Activated CD8-positive, alpha-beta T cell treated with anti-CD3 and anti-CD28 coated beads for 36 hours (primary cell): ENCODE results near the gene DPH1. TPM values are rescaled to one million over a fixed set of nuclear protein-coding genes. Genes with fewer than 3 reads are reported as not detected.

Source experiments
- ATAC-seq: fragments of 200-7000 bp; cut with Tn5 transposase; one replicate; pipeline ENCODE4 v1.10.0; 2021; ENCODE audit warnings: mild to moderate bottlenecking, moderate library complexity
- CTCF ChIA-PET: fragments of 350-600 bp; sonication (Branson Sonifier 250); formaldehyde crosslinking; loops from one replicate; lab custom pipeline; 2021; ENCODE audit warnings: antibody characterized with exemption; lab: Charles Lee
- POLR2A ChIA-PET: fragments of 350-600 bp; sonication (Branson Sonifier 250); formaldehyde crosslinking; loops from one replicate; lab custom pipeline; 2021; ENCODE audit warnings: antibody characterized with exemption; lab: Charles Lee
- DNase-seq: peaks from one replicate; pipeline ENCODE4 v3.0.0-alpha.2; 2020
- H3K27ac Mint-ChIP-seq: one replicate; pipeline ENCODE4 v1.8.0; 2021; ENCODE audit warnings: mild to moderate bottlenecking, mixed read lengths
- H3K27me3 Mint-ChIP-seq: one replicate; pipeline ENCODE4 v1.8.0; 2021; ENCODE audit warnings: mixed read lengths
- H3K36me3 Mint-ChIP-seq: one replicate; pipeline ENCODE4 v1.8.0; 2021; ENCODE audit warnings: low read depth, mixed read lengths
- H3K4me1 Mint-ChIP-seq: one replicate; pipeline ENCODE4 v1.8.0; 2021; ENCODE audit warnings: low read depth, mixed read lengths
- H3K4me3 Mint-ChIP-seq: one replicate; pipeline ENCODE4 v1.8.0; 2021; ENCODE audit warnings: mild to moderate bottlenecking, moderate library complexity, mixed read lengths
- H3K9me3 Mint-ChIP-seq: one replicate; pipeline ENCODE4 v1.8.0; 2021; ENCODE audit warnings: mixed read lengths
- CTCF ChIP-seq: fragments of 200-600 bp; IDR thresholded peaks from one replicate; pipeline ENCODE4 v1.8.0; 2022; ENCODE audit warnings: antibody characterized with exemption, mild to moderate bottlenecking
- intact Hi-C: fragments of 100-400 bp; cut with micrococcal nuclease; formaldehyde crosslinking; loops from one replicate; pipeline ENCODE4 v1.10.0; 2022
- total RNA-seq, 2 experiments: library from RNA; stranded (reverse); gene quantifications; one replicate each; pipeline ENCODE4 v1.2.3, GENCODE V29; 2021

Gene DPH1
- total RNA-seq, 2 experiments from 2014 or later, result 27.8 to 32.5 TPM

DNA sequence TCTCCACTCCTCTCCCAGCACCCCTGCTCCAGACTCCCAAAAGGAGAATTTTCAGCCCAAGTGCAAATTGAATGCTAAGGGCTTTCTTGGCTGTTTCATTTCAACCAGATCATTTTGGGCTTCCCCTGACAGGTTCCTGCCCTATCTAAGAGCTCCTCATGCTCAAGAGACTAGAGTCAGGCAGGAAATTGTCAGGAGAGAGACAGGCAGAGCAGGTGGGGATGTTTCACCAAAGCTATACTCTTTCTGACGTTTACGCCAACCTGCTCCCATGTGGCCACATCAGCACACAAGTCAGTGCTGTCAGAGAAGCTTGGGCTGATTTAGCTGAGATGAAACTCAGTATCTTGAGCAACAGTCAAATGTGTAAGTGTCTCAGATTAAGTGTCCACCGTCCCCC is 56.4 kb downstream of the DPH1 start:
- ChIA-PET CTCF (interaction anchor here (1.5 to 6.8 kb wide), 3 partner anchors 12 to 158 kb away, joined by 3 to 74 read pairs (median 6); partner anchors contain the start of gene HIC1), POLR2A (interaction anchor here (1.1 to 2.7 kb wide), 7 partner anchors 10 to 178 kb away, joined by 3 to 11 read pairs (median 4); no protein-coding TSS in a partner anchor)
- Mint-ChIP-seq H3K4me1 (peaks cover 78% of the 10 kb centered on the region), H3K36me3 (peaks cover 54% of the 10 kb centered on the region), H3K27me3 (no peaks in the 10 kb centered on the region), H3K4me3 (no peak overlapping the region), H3K27ac (peak overlapping the region; percentile 58), H3K9me3 (no peaks in the 10 kb centered on the region)
- intact Hi-C loops, result loop anchor here (2.0 to 5.0 kb wide), 2 partner anchors 16 to 181 kb away; no protein-coding TSS in a partner anchor
- ATAC-seq (no peak), DNase-seq (no peak)
- TF ChIP-seq CTCF, result no peak

GRCh38 chr17:2087597-2088211 is 57.8 kb downstream of the DPH1 start:
- H3K36me3 Mint-ChIP-seq, result peaks cover 44% of the 10 kb centered on the region
- POLR2A ChIA-PET, result interaction anchor here (0.5 to 2.9 kb wide), 12 partner anchors 12 to 506 kb away, joined by 3 to 14 read pairs (median 4); partner anchors contain the start of gene PAFAH1B1
- peak; percentile 59 for ATAC-seq

DNA sequence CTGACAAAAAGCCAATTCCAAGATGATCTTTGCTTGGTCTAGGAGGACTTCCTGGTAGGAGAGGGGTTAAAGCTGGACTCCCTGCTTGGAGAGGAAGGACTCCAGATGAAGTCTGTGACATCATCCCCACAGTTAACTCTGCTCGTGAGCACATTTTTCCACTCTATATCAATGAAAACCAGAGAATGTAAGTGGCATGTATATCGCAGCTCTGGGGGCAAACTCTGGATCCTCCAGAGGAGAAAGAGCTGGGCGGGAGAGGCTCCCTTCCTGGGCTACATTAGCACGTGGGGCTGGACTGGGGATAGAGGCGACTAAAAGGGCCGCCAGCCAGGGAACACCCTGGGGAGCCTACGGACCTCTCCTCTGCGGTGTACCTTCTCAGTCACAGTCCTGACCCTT is 59.1 kb downstream of the DPH1 start:
- ChIA-PET POLR2A (interaction anchor here (0.7 to 2.9 kb wide), 9 partner anchors 12 to 55 kb away, joined by 3 to 14 read pairs (median 4); partner anchors contain the start of gene HIC1), CTCF (interaction anchor here (0.8 to 6.8 kb wide), 9 partner anchors 12 to 194 kb away, joined by 3 to 74 read pairs (median 4); partner anchors contain the start of gene HIC1)
- peaks cover 70% of the 10 kb centered on the region for H3K4me1 Mint-ChIP-seq
- ATAC-seq (peak; percentile 14), DNase-seq (peak; percentile 24)
- H3K36me3 Mint-ChIP-seq, result peaks cover 38% of the 10 kb centered on the region
- peak overlapping the region; percentile 85 for H3K27ac Mint-ChIP-seq
- intact Hi-C loops, result loop anchor here (5.0 kb wide), 1 partner anchor 178 kb away; no protein-coding TSS in a partner anchor
- H3K9me3 Mint-ChIP-seq, result no peaks in the 10 kb centered on the region
- peak overlapping the region; percentile 77 for H3K4me3 Mint-ChIP-seq
- no peak for TF ChIP-seq CTCF
- H3K27me3 Mint-ChIP-seq, result no peaks in the 10 kb centered on the region

More at GRCh38 chr17:2087597-2088211, 57.8 kb downstream of the DPH1 start:
- no peak for TF ChIP-seq CTCF
- intact Hi-C loops, result loop anchor here (2.0 to 5.0 kb wide), 2 partner anchors 17 to 180 kb away; no protein-coding TSS in a partner anchor
- Mint-ChIP-seq H3K4me1 (peaks cover 74% of the 10 kb centered on the region), H3K27me3 (no peaks in the 10 kb centered on the region), H3K27ac (peak overlapping the region; percentile 58), H3K9me3 (no peaks in the 10 kb centered on the region), H3K4me3 (no peak overlapping the region)
- CTCF ChIA-PET, result interaction anchor here (0.8 to 6.8 kb wide), 9 partner anchors 11 to 329 kb away, joined by 3 to 74 read pairs (median 3); partner anchors contain the start of gene HIC1
- DNase-seq, result peak; percentile 87

DNA sequence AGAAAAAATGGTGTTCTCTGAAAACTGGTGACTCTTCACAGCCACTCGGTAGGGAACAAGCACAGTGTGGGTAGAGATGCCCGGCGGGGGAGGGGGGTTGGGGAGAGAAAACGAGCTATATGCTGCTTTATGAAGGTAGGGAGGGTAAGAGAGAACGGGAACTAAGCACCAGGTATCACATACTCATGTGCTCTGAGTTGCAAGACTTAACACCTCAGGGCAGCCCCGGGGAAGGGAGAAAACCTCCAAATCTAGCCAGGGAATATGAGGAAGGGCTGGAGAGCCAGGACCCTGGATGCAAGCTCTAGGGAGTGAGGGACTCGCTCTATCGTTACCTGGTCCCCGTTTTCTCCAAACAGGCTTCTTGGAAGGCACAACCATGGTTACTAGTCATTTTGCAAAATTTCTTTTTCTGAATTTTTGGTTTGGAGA is 60.3 kb downstream of the DPH1 start:
- DNase-seq, result peak; percentile 30
- H3K9me3 Mint-ChIP-seq, result no peaks in the 10 kb centered on the region
- peak overlapping the region; percentile 40 for H3K27ac Mint-ChIP-seq
- H3K4me1 Mint-ChIP-seq, result peaks cover 63% of the 10 kb centered on the region
- no peak for ATAC-seq
- ChIA-PET POLR2A (interaction anchor here (0.9 to 2.7 kb wide), 6 partner anchors 11 to 35 kb away, joined by 4 to 10 read pairs (median 5); partner anchors contain the start of gene HIC1), CTCF (interaction anchor here (1.0 to 6.8 kb wide), 9 partner anchors 11 to 174 kb away, joined by 3 to 74 read pairs (median 4); partner anchors contain the start of gene HIC1)
- H3K36me3 Mint-ChIP-seq, result peaks cover 28% of the 10 kb centered on the region
- intact Hi-C loops, result no loop called here
- no peaks in the 10 kb centered on the region for H3K27me3 Mint-ChIP-seq
- TF ChIP-seq CTCF, result no peak
- H3K4me3 Mint-ChIP-seq, result peak overlapping the region; percentile 77
